GM12872 (cell line): ENCODE data around the gene ZNRD2.

Experiments used
- CTCF ChIP-seq: IDR thresholded peaks from 3 replicates; pipeline ENCODE4 v1.5.1; 2011; ENCODE audit warnings: low read depth, mild to moderate bottlenecking, low read length, moderate library complexity; ENCODE audit not compliant: insufficient read depth

ZNRD2 gene

DNA sequence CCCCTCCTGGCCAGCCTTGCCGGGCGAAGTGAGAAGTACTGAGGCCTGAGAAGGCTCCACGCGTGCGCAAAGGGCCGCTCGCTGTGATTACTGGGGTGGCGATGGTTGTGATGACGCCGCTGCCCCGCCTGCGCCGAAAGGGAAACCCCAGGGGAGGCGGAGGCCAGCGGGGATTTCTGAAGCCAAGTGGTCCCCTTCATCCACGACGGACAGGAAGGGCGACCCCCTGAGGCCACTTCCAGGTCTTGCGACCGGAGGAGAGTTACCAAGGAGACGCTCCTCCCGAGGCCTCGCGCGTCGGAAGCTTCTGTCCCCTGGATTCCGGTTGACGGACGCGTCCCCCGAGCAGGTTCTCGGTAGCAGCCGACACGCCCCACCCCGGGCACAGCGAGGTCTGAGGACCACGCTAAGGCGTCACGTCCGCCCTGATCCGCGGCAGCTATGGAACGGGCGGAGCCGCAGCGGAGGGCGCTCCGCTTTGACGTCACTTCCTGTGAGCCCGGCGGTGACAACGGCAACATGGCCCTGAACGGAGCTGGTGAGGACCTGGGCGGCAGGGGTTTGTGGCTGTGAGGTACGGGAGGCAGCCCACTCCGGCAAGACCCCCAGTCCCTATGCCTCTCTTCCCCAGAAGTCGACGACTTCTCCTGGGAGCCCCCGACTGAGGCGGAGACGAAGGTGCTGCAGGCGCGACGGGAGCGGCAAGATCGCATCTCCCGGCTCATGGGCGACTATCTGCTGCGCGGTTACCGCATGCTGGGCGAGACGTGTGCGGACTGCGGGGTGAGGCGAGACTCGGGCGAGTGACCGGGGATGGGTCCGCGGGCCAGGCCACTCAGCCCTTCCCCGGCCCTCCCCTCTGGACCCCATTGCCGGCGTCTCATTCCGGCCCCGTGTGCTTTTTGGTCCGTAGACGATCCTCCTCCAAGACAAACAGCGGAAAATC lies at the start of gene ZNRD2:
Gene ZNRD2, plus strand, starts transcription at position 505 of the 946 bp plus-strand sequence. Its CDS starts 15 bp downstream, at position 520.
- TF ChIP-seq CTCF = peak; percentile 71

DNA sequence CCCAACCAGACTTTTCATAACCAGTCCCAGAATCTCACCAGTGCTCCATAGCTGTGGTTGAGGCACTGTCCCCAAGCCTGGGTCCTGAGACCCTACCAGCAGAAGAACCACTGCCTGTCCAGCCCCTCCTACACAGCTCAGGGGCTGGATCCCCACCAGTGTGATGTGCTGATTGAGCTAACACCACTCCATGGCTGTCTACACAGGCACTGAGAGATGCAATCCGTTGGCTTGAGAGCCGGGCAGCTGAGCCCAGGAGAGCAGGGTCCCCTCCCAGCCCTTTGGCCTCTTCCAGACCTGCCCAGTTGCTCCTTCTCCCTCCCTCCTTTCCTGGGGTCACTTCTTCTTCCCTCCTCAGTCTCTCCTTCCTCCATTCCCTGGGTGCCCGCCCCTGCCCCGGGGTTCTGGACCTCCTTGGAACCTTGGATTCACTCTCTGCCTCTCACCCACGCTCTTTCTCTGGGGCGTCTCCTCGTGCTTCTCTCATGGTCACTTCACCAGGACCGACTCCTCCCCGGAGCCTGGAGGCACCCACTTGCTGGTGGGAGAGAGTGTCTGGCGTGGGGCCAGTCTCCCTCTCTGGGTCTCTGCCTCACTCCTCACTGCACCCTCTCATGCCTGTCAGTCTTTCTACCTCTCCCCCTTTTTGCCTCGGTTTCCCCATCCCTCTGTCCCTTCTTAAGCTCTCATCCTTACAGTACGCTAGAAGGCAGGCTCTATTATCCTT lies 46.1 kb upstream of the ZNRD2 start:
- no peak for TF ChIP-seq CTCF

DNA sequence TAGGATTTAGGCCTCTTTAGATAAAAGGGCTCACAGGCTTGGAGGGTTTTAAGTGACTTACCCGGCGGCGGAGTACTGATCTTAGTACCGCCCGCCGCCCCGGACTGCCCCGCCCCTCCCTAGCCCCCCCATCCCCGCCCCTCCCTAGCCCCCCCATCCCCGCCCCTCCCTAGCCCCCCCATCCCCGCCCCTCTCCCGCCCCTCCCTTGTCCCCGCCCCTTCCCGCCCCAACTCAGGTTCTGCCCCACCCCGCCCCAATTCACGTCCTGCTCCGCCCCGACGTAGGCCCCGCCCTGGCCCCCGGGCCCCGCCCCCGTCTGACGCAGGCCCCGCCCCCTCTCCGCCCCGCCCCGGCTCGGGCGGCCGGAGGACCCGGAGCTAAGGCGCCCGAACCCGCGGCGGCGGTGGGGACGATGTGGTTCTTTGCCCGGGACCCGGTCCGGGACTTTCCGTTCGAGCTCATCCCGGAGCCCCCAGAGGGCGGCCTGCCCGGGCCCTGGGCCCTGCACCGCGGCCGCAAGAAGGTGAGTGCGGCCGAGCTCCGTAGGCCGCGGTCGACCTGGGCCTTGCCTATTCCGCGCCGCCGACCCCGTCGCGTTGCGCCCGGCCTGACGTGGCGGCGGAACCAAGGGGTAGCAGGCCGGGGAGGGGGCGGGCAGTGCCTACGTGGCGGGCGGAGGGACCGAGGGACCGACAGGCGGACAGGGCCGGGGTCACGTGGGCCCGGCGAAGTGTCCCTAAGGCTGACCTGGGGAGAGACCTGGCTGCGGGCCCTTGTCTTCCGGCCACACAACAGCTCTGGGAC lies 45.3 kb upstream of the ZNRD2 start, which contains the start of gene SCYL1:
Gene SCYL1, plus strand, starts transcription at position 343 of the 805 bp plus-strand sequence. Its CDS starts 71 bp downstream, at position 414.
- no peak for TF ChIP-seq CTCF

GRCh38 chr11:65525546-65526480 lies 44.5 kb upstream of the ZNRD2 start:
- TF ChIP-seq CTCF = no peak

DNA sequence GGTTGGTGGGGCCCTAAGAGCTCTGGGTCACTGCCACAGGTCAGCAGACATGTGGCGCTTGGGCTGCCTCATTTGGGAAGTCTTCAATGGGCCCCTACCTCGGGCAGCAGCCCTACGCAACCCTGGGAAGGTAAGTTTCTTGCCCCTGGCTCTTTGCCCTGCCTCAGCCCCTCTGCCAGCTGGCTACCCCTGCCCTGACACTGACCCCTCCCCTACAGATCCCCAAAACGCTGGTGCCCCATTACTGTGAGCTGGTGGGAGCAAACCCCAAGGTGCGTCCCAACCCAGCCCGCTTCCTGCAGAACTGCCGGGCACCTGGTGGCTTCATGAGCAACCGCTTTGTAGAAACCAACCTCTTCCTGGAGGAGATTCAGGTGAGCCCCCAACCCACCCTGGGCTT lies 43.5 kb upstream of the ZNRD2 start:
- no peak for TF ChIP-seq CTCF

GRCh38 chr11:65528819-65529350 lies 41.4 kb upstream of the ZNRD2 start:
- TF ChIP-seq CTCF = no peak
